ENCODE data around the gene STARD9.
"Not testable (repeated sequence)": the region's sequence is repeated elsewhere in the genome, so short reads cannot be mapped to it uniquely, and the experiment has no call there.

The STARD9 gene

DNA sequence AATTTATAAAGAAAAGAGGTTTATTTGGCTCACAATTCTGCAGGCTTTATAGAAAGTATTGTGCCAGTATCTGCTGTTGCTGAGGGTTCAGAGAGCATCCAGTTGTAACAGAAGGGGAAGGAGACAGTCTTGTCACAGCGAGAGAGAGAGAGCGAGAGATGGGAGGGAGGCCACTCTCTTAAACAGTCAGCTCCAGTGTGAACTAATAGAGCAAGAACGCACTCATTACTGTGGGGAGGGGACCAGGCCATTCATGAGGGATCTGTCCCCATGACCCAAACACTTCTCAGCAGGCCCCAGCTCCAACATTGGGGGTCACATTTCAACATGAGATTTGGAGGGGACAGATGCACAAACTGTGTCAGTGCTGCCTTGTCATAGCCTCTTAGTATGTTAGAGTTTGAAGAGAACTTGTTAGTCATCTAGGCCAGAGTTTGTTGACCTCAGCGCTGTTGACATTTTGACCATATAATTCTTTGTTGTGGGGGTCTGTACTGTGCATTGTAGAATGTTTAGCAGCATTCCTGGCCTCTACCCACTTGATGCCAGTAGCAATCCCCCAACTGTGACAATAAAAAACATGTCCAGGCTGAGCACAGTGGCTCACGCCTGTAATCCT, 15.3 kb downstream of the STARD9 start:
- no peak for DNase-seq (ENCODE audit: low read depth in 2 of 2)

- no peak for DNase-seq (ENCODE audit: low read depth in 2 of 2)
Measured at GRCh38 chr15:42591238-42591934, 16.0 kb downstream of the STARD9 start.

GRCh38 chr15:42592716-42593115, 17.3 kb downstream of the STARD9 start:
- no peak for DNase-seq (ENCODE audit: low read depth in 2 of 2)

DNA sequence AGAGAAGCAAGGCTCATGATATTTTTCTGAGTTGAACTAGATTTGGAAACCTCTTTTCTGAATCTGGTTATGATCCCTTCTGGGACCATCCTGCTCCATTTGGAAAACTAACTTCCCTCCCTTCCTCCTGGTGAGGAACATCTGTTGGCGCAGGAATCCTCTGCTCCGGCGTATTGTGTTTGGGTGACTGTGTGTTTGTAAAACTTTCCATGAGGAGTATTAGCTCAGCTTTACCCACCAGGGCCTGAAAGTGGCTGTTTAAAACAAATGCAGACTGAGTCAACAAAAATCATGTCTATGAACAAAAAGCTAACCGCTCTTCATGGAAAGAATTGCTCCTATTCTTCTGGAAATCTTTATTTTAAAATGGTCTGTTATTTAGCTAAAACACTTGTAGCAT, 17.7 kb downstream of the STARD9 start:
- no peak for DNase-seq (ENCODE audit: low read depth in 2 of 2)

GRCh38 chr15:42594095-42594494, 18.7 kb downstream of the STARD9 start:
- DNase-seq (ENCODE audit: low read depth in 2 of 2), result no peak

DNA sequence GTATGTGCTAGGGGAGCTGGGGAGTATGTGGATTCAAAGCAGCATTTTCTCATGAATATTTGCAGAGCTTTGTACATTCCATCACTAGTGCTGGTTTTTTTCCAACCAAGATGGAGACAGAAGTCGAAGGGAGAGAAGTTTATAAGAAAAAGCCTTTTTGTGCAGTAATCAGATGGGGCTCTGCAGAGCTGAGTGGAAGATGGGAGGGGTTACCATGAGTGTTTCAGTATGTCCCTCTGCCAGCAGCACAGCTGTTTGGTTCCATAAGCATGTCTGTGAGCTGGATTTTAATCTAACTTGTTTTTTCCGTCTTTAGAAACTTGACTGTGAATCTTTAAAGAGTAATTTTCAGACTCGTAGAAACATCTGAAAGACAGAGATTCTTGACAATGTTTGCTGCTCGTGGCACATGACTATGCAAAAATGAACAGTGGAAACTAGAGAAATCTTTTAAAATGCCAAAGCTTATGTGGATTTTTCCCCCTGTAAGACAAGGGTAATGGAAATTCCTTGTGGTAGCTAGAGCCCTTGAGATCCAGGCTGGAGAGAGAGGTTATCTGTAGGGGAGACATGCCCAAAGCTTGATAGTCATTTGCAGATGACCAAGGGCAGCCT, 20.3 kb downstream of the STARD9 start:
- DNase-seq (ENCODE audit: low read depth in 2 of 2), result no peak

DNA sequence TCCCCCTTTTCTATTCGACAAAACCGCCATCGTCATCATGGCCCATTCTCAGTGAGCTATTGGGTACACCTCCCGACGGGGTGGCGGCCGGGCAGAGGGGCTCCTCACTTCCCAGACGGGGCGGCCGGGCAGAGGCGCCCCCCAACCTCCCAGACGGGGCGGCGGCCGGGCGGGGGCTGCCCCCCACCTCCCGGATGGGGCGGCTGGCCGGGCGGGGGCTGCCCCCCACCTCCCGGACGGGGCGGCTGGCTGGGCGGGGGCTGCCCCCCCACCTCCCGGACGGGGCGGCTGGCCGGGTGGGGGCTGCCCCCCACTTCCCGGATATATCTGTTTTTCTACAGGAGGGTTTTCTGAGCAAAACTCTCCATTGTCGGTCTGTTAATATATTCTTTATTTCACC, 25.9 kb downstream of the STARD9 start:
- not testable (repeated sequence) for DNase-seq (ENCODE audit: low read depth in 2 of 2)

DNA sequence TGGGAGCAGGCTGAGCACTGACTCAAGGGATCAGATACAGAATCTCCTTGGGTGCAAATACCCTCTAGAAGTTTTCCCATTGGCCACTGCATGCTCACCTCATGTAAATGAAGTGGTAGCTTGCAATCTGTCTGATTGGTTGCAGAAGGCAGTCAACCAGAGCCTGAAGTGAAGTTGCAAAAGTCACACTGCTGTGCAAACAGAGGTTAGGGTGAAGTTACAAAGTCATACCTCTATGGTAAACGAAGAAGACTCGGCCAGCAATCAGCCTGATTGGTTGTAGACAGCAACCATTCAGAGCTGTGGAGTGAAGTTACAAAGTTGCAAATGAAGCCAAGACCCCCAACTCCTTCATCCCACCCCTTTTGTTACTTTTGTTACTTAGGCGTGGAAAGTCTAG, 27.1 kb downstream of the STARD9 start:
- no peak for DNase-seq (ENCODE audit: low read depth in 2 of 2)

GRCh38 chr15:42603978-42604377, 28.6 kb downstream of the STARD9 start:
- no peak for DNase-seq (ENCODE audit: low read depth in 2 of 2)

DNA sequence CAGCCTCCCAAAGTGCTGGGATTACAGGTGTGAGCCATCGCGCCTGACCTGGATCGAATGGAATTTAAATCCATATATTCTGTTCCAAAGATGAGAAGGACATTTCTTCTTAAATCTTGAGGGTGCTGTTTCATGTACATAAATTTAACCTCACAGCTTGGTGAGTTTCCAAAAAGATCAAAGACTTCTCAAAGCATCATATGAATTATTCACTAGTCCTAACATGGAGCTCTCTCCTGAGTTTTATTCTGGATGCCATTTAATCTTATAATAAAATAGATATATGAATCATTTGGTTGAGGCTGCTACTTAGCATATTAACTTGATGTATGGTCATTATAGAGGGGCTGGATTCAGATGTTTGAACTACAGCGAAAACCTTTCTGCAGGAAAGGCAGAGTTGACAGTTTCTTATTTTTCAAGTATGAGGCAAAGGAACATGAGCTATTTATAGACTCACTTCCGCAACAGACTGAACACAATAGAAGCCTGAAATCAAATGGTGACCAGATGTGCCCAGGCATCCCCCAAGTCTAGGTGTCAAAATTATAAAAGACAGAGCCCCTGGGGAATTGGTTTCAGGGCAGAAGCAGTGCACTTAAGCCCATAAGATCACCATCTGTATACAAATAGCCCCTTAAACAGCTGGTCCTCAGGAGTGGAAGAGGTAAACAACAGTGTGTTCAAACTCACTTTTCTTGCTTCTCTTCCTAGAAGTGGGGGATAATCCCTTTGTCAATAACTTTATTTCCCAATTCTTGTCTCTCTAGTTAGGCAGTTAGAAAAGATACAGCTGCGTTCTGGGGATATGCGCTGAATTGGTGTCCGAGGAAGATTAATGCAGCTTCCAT, 29.7 kb downstream of the STARD9 start:
- DNase-seq (ENCODE audit: low read depth in 2 of 2), result no peak

DNA sequence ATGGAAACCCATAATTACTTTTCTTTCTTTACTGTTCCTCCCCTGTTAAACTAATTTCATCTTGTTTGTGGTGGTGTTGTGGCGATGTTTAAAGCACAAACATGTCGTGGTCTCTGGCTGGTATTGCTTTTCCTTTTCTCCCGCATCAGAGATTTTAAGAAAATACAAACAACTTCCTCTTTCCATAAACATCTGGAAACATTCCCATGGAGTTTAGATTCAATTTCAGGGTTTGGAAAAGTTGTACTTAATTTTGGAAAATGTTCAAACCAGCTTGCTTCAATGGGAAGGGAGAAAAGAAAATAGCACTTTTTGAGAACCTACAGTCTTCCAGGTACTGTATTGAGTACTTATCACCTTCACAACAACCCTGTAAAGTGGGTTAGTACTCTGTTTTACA, 30.4 kb downstream of the STARD9 start:
- DNase-seq (ENCODE audit: low read depth in 2 of 2), result no peak

DNA sequence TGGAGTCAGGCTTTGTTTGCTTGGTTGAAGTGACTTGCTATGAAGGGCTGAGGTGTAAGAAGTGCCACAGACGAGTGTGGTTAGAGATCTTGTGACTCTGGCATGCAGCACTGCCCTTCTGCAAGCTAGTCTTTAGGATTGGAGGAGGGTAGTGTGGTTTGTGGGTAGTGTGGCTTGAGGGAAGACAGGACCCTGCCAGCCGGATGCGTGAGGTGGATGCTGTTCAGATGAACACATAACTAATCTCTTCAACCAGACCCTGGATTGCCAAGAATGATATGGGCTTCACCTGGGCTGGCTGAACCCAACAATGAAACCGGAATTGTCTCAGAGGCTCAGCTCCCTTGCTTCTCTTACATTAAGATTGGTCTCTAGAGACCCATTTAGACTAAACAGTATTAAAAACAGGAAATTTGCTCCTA, 32.7 kb downstream of the STARD9 start:
- peak; percentile 5 to 14 for DNase-seq (ENCODE audit: low read depth in 2 of 2)

- DNase-seq (ENCODE audit: low read depth in 2 of 2), result no peak
Measured at GRCh38 chr15:42608752-42609488, 33.5 kb downstream of the STARD9 start.

GRCh38 chr15:42611532-42611931, 36.1 kb downstream of the STARD9 start:
- DNase-seq (ENCODE audit: low read depth in 2 of 2), result no peak

GRCh38 chr15:42612367-42612912, 37.0 kb downstream of the STARD9 start:
- DNase-seq (ENCODE audit: low read depth in 2 of 2), result no peak

DNA sequence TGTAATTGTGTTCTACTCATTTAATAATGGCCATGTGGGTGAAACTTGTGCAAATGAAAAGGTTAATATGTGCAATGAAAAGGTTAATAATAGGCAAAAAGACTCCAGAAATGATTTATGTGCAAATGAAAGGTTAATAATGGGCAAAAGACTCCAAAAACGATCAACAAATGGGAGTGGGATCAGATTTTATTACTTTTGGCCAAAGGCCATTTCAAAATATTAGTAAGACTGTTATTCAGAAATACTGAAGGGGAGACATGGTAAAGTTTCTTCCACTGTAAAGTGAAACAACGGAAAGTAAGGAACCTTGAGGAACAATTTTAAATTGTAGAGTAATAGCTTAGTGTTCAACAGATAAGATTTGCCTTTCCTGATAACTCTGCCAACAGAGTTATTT, 40.7 kb downstream of the STARD9 start:
- DNase-seq (ENCODE audit: low read depth in 2 of 2), result no peak

DNA sequence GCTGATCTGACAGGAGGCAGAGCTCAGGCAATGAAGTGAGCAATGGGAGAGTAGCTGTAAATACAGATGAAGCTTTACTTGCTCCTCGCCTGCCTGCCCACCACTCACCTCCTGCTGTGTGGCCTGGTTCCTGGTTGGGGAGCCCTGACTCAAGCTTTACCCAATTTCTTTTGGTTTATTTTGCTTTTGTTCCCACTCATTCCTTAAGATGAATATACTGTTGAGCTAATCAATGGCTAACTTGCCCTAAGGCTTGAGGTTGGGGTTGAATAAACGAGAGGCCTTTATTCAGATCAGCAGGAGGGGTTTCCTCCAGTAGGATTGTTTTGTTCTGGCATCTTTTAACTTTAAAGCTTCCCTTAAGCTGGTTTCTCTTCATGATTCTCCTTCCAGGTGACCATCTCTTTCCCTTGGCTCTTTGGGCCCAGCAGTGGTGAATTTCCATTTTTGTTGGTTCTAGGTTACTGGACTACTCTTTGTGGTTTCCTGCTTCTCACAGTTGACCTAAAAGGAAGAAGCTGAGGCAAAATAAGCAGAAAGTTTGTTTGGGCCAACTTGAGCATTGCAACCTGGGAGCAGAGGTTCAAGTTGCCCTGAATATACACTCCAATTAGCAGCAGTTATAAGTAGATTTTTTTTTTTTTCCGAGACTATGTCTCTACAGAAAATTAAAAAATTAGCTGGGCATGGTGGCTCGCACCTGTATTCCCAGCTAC, 44.4 kb downstream of the STARD9 start:
- no peak for DNase-seq (ENCODE audit: low read depth in 2 of 2)

DNA sequence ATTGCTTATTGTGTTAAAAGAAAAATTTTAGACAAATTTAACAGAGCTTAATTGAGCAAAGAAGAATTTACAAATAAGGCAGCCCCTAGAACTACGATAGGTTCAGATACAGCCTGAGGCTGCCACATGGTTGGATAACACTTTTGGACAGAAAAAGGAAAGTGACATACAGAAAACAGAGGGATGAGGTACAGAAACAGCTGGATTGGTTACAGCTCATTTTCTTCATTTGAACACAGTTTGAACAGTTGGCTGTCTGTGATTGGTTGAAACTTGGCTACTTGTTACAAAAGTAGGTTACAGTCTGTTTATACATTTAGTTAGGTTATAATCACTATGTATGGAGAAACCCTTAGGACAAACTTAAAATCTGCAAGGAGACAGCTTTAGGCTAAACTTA, 46.0 kb downstream of the STARD9 start:
- DNase-seq (ENCODE audit: low read depth in 2 of 2), result no peak

GRCh38 chr15:42621996-42622925, 46.9 kb downstream of the STARD9 start:
- no peak for DNase-seq (ENCODE audit: low read depth in 2 of 2)

DNA sequence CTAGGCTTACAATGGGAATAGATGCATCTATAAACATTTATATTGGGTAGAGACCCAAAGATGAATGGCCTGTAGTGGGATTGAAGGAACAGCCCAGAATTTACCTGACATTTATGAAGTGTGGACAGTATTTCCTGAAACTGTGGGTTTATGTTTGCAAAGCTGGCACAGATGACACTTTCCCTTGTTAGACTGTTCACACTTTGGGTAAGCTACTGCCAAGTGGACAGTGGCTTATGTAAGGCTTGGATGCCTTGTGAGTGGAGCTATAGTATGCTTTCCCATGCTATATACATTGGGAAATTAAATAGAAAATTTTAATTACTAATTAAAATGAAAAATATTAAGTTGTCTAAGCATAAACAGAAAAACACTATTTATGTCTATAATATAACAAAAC, 48.5 kb downstream of the STARD9 start:
- DNase-seq (ENCODE audit: low read depth in 2 of 2), result no peak

Measured in stimulated activated CD8-positive, alpha-beta memory T cell treated with anti-CD3 and anti-CD28 coated beads, Interleukin-2, amount 100 ng/mL, for 1 hour (primary cell).